Skeletal muscle cell (primary cell): ENCODE measurements around the gene PPIB.

Experiments used
- DNase-seq: peaks from one replicate; pipeline ENCODE4 v3.0.0-alpha.2; 2010; ENCODE audit warnings: low read depth
- H3K4me3 ChIP-seq: 2 replicates; pipeline ENCODE4 v1.5.1; 2011; ENCODE audit warnings: low read depth, mild to moderate bottlenecking, control low read depth, low read length, moderate library complexity

PPIB gene

GRCh38 chr15:64161688-64162477 is 939 bp downstream of the PPIB start:
- peak overlapping the region; percentile 88 for H3K4me3 ChIP-seq
- no peak for DNase-seq

- DNase-seq, result no peak
Measured at GRCh38 chr15:64158363-64159134, 4.3 kb downstream of the PPIB start.

DNA sequence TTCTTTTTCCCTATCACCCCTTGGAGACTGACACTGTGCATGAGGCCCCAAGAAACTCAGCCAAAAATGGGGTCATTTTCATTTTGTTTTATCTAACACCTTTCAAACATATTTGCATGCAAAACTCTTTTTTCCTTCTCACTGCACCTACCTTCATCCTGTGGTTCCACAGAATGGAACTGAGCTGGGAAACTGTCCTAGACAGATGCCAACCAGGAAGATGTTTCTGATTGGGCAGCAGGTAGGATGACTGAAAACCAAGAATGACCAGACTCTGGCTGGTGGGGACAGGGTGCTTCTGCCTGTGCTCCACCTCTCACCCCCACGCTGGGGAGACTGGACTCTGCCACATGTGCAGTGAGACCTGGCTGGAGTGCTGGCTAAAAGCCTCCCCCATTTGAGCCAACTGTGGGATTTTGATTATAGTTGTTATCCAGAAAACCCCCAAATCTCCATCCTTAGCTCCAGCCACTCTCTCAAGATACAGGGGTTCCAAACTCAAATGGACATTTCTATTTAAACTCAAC is 5.2 kb downstream of the PPIB start:
- DNase-seq, result no peak

More at GRCh38 chr15:64158363-64159134, 4.3 kb downstream of the PPIB start:
- no peak overlapping the region for H3K4me3 ChIP-seq

DNA sequence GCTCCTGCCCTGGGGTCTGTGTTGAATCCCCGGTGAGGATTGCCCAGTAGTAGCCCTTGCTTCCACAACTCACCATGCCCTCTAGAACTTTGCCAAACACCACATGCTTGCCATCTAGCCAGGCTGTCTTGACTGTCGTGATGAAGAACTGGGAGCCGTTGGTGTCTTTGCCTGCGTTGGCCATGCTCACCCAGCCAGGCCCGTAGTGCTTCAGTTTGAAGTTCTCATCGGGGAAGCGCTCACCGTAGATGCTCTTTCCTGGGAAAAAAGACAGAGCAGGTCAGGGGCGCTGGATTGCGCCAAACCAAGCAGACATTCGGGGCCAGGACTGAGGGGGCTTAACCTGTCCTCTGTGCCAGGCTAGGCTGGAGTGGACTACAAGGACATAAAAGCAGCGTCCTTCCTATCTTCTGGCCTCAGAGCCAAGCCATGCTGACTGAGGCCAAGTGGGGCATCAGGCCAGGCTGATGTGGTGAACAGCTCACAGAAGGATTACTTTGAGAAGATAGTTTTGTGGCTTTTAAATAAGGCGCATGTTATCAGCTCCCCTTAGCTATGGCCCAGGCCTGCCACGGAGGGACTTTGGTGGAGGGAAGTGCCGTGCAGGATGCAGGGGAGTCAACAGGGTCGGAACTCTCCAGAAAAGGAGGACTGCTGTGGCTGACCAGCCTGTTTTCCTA is 6.0 kb downstream of the PPIB start:
- DNase-seq, result no peak
- H3K4me3 ChIP-seq, result no peak overlapping the region

More for the DNA sequence above, 5.2 kb downstream of the PPIB start:
- H3K4me3 ChIP-seq, result no peak overlapping the region

GRCh38 chr15:64155802-64156651 is 6.8 kb downstream of the PPIB start:
- DNase-seq, result no peak
- no peak overlapping the region for H3K4me3 ChIP-seq

DNA sequence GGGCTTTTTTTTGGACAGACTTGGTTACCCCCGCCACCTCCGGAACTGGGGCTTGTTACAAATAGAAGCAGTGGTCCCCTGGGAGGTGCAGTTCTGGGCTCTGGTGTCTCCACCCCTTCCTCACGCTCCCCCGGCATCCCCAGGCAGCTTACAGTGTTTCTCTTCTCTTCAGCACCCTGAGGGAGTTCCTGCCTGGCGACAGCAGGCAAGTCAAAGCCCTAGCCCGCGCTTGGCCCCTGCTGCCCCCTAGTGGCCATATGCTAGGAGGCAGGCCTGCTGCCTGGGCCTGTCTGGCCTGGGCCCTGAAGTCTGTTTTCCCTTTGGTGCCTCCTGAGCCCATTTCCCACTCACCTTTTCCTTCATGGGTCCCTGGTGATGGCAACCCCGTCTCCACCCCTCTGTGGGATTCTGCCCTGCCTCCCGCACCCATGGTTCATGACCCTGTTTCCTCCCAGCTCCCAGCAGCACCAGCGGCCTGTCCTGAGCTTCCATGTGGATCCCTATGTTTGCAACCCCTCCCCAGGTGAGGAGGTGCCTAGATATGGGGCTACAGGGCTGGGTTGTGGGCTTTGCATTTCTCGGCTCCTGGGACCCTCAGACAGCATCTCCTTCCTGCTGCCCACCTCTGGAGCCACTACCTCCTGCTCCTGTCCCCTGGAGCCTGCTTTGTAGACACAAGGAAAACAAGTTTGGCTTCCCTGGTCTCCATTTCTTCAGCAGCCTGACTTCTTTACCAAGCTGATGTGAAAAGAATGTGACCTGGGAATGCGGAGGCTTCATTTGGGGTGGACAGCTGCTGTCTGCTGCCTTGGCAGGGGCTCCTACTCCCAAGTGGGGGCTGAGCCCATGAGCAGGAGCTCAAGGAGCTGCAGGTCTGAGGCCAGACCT is 9.1 kb downstream of the PPIB start:
- H3K4me3 ChIP-seq, result no peak overlapping the region
- peak; percentile 44 for DNase-seq

DNA sequence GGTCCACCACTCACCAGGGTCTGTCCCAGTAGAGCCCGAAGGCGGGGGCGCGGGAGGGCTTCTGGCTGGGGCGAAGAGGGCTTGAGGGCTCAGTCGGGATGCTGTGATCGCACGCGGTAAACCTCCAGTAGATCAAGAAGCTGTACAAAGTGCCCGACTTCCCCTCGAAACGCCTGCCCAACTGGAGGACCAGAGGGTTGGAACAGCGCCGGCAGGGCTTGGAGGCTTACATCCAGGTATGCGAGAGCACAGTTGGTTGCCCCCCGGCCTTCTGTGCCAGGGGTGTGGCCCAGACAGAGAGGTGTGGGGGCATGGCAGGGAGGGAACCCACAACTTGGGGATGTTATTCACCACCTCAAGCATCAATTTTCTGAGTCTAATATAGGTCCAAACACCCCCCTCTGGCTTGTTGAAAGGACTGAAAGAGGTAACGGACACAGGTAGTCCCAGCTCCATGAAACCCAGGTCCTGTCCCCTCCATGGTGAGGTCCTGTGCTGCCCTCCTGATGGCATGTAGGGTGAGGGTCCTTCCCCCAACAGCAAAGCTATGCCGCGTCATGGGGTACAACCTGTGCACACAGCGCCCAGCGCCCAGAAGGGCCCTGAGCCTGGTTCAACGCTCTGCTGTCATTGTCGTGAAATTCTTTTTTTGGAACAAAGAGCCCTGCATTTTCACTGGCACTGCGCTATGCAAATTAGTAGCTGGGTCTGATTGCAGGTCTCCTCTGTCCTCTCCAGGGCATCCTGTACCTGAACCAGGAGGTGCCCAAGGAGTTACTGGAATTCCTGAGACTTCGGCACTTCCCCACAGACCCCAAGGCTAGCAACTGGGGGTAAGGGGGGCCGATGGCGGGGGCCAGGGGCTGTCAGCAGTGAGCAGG is 10.1 kb downstream of the PPIB start:
- DNase-seq, result no peak
- H3K4me3 ChIP-seq, result peak overlapping the region; percentile 54

GRCh38 chr15:64151727-64152506 is 10.9 kb downstream of the PPIB start, which contains the start of gene SNX22:
SNX22 (plus strand) TSS chr15:64151731; CDS start chr15:64151776, 45 bp downstream.
- peak within 1 kb of the TSS; percentile 54 for H3K4me3 ChIP-seq
- DNase-seq, result no peak

- no peak overlapping the region for H3K4me3 ChIP-seq
- DNase-seq, result no peak
Measured at GRCh38 chr15:64149893-64150578, 12.8 kb downstream of the PPIB start.

- DNase-seq, result no peak
- no peak overlapping the region for H3K4me3 ChIP-seq
Measured at GRCh38 chr15:64149424-64149823, 13.4 kb downstream of the PPIB start.

- H3K4me3 ChIP-seq, result no peak overlapping the region
- DNase-seq, result no peak
Measured at GRCh38 chr15:64148581-64148980, 14.2 kb downstream of the PPIB start.

DNA sequence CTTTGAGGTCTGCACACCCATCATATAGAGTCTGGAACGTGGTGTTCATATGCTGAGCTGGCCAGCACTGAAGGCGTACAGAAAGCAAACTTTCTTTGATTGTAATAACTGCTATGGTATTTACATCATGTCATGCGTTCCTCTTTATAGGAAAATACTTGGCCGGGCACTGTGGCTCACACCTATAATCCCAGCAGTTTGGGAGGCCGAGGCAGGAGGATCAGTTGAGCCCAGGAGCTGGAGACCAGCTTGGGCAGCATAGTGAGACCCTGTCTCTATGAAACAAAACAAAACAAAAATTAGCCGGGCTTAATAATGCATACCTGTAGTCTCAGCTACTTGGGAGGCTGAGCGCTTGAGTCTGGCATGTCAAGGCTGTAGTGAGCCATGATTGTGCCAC is 14.7 kb downstream of the PPIB start:
- no peak overlapping the region for H3K4me3 ChIP-seq
- no peak for DNase-seq

DNA sequence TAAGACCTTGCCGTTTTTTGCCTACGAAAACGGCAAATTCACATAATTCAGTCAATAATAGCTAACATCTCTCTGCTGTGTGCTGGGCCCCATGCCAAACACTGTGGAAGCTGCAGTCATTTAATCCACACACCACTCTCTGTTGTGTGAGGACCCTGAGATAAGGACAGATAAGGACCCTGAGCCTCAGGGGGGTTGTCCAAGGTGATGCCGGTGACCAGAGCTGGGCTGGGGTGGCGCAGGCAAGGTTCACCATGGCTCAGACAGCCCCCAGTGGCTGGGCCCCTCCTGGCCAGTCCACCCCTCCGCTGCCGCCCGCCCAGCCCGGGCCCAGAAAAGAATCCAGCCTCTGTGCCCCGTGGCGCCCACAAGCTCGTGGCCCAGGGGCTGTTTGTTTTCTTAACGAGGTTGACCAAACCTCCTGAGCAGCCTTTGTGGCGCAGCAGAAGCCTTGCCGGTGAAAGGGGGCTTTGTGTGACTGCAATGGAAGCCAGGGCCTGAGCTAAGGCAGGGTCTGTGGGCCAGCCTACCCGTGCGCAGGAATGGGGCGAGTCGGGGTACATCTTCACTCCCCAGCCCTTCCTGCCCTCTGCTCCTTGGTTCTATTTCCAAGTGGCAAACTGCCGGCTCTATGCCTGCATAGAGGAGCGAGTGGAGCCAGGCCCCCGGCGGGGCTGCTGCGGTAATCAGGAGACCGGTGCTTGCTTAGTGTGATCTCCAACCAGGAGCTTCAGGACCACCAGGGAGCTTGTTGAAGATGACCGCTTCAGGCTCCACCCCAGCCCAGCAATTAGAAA is 15.7 kb downstream of the PPIB start:
- no peak overlapping the region for H3K4me3 ChIP-seq

DNA sequence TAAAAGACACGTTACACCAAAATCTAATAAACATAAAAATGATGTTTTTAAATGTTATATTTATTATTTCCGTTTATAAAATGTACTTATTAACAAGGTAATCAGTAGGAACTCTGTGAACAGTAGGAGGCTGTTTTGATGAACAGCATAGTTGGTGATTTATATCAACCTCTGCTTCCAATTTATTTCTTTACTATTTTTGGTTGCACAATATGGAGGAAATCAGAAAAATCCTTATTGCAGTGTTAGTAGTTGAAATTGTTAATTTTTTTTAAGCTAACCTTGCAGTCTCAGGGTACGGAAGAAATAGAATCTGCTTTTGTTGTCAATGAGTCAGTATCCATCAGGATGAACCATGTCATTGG is 16.3 kb downstream of the PPIB start:
- no peak overlapping the region for H3K4me3 ChIP-seq

More for the DNA sequence above, 15.7 kb downstream of the PPIB start:
- no peak for DNase-seq

GRCh38 chr15:64146041-64146440 is 16.8 kb downstream of the PPIB start:
- H3K4me3 ChIP-seq, result no peak overlapping the region
- no peak for DNase-seq

More for the DNA sequence above, 16.3 kb downstream of the PPIB start:
- DNase-seq, result no peak
